Ectodermal cell (in vitro differentiated cells): Measurements from ENCODE around the gene EPB41L5.
"Not testable (repeated sequence)": the region's sequence is repeated elsewhere in the genome, so short reads cannot be mapped to it uniquely, and the experiment has no call there.

Source experiments
- H3K27ac ChIP-seq: 2 replicates; pipeline ENCODE4 v1.7.0; 2013; ENCODE audit warnings: mild to moderate bottlenecking, low read depth, low read length; ENCODE audit not compliant: insufficient read depth, poor library complexity, severe bottlenecking
- H3K27me3 ChIP-seq: 2 replicates; pipeline ENCODE4 v1.7.0; 2013; ENCODE audit warnings: mild to moderate bottlenecking, low read length; ENCODE audit not compliant: insufficient read depth, control insufficient read depth, poor library complexity, severe bottlenecking
- H3K36me3 ChIP-seq: one replicate; pipeline ENCODE4 v1.7.0; 2013; ENCODE audit warnings: low read length; ENCODE audit not compliant: control insufficient read depth, insufficient read depth
- H3K4me1 ChIP-seq: one replicate; pipeline ENCODE4 v1.7.0; 2013; ENCODE audit warnings: low read length; ENCODE audit not compliant: control insufficient read depth, insufficient read depth
- H3K4me3 ChIP-seq: 2 replicates; pipeline ENCODE4 v1.7.0; 2013; ENCODE audit warnings: low read depth, low read length, control low read depth; ENCODE audit not compliant: insufficient read depth
- H3K9me3 ChIP-seq: 2 replicates; pipeline ENCODE4 v1.7.0; 2013; ENCODE audit warnings: mild to moderate bottlenecking, low read length, moderate library complexity; ENCODE audit not compliant: control insufficient read depth
- WGBS, 2 experiments: methylation state at CpG; one replicate each; pipeline ENCODE4 v1.1.7; 2013; ENCODE audit warnings: missing lambda C conversion rate in 2 of 2; 5-methylcytosine and 5-hydroxymethylcytosine counted together

EPB41L5 gene

GRCh38 chr2:120028795-120029194 lies 15.9 kb downstream of the EPB41L5 start:
- H3K36me3 ChIP-seq = peaks cover 8% of the 10 kb centered on the region
- H3K27me3 ChIP-seq = no peaks in the 10 kb centered on the region
- H3K9me3 ChIP-seq = no peaks in the 10 kb centered on the region
- no peaks in the 10 kb centered on the region for H3K4me1 ChIP-seq
- H3K27ac ChIP-seq = no peak overlapping the region
- 96 to 98% methylated on average over 5 of the region's 5 CpGs for WGBS, 2 experiments
- no peak overlapping the region for H3K4me3 ChIP-seq

- H3K27ac ChIP-seq = no peak overlapping the region
- no peaks in the 10 kb centered on the region for H3K4me1 ChIP-seq
- no peak overlapping the region for H3K4me3 ChIP-seq
- WGBS, 2 experiments = 89 to 92% methylated on average over 15 of the region's 15 CpGs
- H3K27me3 ChIP-seq = no peaks in the 10 kb centered on the region
- no peaks in the 10 kb centered on the region for H3K9me3 ChIP-seq
- peaks cover 8% of the 10 kb centered on the region for H3K36me3 ChIP-seq
Observed at GRCh38 chr2:120029672-120030640, 17.1 kb downstream of the EPB41L5 start.

- no peak overlapping the region for H3K27ac ChIP-seq
- WGBS, 2 experiments = 91 to 92% methylated on average over 3 of the region's 3 CpGs
- no peaks in the 10 kb centered on the region for H3K9me3 ChIP-seq
- no peaks in the 10 kb centered on the region for H3K36me3 ChIP-seq
- no peak overlapping the region for H3K4me3 ChIP-seq
- H3K27me3 ChIP-seq = no peaks in the 10 kb centered on the region
- no peaks in the 10 kb centered on the region for H3K4me1 ChIP-seq
Observed at GRCh38 chr2:120032297-120032696, 19.4 kb downstream of the EPB41L5 start.

GRCh38 chr2:120034027-120034426 lies 21.1 kb downstream of the EPB41L5 start:
- Histone ChIP-seq H3K4me1 (no peaks in the 10 kb centered on the region), H3K4me3 (no peak overlapping the region), H3K27ac (no peak overlapping the region), H3K9me3 (no peaks in the 10 kb centered on the region), H3K36me3 (no peaks in the 10 kb centered on the region), H3K27me3 (no peaks in the 10 kb centered on the region)
- WGBS, 2 experiments = 92 to 93% methylated on average over 1 to 2 of the region's 2 CpGs

DNA sequence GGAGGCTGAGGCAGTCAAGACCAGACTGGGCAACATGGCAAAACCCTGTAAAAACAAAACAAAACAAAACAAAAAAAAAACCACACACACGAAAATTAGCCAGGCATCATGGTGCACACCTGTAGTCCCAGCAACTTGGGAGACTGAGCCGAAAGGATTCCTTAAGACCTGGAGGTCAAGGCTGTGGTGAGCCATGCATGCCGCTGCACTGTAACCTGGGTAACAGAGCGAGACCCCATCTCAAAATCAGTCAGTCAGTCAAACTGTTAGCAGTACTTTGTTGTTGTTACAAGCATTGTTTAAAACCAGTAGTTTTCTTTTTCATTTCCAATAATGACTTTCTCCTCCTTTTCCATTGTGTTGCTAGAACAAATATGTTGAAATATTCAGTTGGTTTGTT lies 21.7 kb downstream of the EPB41L5 start:
- 91 to 92% methylated on average over 4 of the region's 4 CpGs for WGBS, 2 experiments
- Histone ChIP-seq H3K36me3 (no peaks in the 10 kb centered on the region), H3K4me1 (no peaks in the 10 kb centered on the region), H3K27me3 (no peaks in the 10 kb centered on the region), H3K4me3 (no peak overlapping the region), H3K27ac (no peak overlapping the region), H3K9me3 (no peaks in the 10 kb centered on the region)

DNA sequence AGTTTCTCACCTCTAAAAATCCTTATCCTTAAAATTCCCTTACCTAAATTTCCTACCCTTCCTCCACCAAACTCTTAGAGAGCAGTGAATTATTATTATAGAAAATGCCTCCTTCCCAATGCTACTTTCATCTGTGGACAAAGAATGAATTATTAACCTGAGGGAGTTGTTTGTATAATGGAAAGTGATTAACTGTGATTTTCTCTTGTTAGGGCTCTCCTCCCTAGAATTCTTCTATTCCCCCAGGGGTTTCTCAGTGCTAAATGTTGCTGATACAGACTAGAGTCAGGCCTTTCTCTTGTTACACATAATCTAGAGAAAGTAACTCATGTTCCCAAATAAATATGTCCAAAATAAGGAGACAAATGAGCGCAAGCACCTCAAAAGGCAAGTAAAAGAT lies 23.3 kb downstream of the EPB41L5 start:
- Histone ChIP-seq H3K4me3 (no peak overlapping the region), H3K36me3 (no peaks in the 10 kb centered on the region), H3K27me3 (no peaks in the 10 kb centered on the region), H3K9me3 (no peaks in the 10 kb centered on the region), H3K4me1 (no peaks in the 10 kb centered on the region), H3K27ac (no peak overlapping the region)
- 100% methylated on average over 1 of the region's 1 CpG for WGBS, 2 experiments

DNA sequence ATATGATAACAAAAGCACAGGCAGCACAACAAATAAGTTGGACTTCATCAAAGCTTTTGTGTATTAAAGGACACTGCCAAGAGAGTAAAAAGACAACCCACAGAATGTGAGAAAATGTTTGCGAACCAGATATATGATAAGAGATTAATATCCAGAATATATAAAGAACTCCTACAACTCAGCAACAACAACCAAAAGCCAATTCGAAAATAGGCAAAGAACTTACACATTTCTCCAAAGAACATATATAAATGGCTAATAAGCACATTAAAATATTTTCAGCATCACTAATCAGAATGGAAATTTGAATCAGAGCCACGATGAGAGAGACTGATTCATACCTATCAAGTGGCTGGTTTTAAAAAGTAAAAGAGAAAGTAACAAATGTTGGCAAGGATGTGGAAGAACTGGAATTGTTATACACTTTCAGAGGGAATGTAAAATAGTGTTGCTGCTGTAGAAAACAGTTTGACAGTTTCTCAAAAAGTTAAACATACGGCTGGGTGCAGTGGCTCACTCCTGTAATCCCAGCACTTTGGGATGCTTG lies 25.2 kb downstream of the EPB41L5 start:
- Histone ChIP-seq H3K4me1 (no peaks in the 10 kb centered on the region), H3K4me3 (no peak overlapping the region), H3K36me3 (peaks cover 7% of the 10 kb centered on the region), H3K27ac (no peak overlapping the region), H3K27me3 (no peaks in the 10 kb centered on the region), H3K9me3 (no peaks in the 10 kb centered on the region)
- WGBS, 2 experiments = 88 to 94% methylated on average over 3 to 4 of the region's 4 CpGs

DNA sequence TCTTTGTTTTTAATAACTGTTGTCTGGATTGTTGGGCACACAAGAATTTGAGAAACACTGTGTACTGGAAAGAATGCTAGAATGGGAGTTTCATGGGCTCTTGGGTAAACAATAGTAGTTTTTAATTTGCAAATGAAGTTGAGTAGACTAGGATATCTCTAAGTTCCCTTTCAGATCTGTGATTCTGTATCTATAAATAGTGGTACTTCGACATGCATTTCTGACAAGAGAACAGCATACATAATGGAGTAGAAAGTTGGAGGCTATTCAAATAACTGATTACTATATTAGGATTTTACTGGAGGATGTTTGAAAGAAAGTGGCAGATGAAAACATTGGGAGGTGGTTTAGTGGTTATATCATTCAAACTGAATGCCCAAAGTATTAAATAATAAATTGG lies 29.5 kb downstream of the EPB41L5 start:
- no peaks in the 10 kb centered on the region for H3K9me3 ChIP-seq
- no peaks in the 10 kb centered on the region for H3K4me1 ChIP-seq
- 95 to 100% methylated on average over 1 of the region's 1 CpG for WGBS, 2 experiments
- no peaks in the 10 kb centered on the region for H3K27me3 ChIP-seq
- H3K27ac ChIP-seq = no peak overlapping the region
- no peak overlapping the region for H3K4me3 ChIP-seq
- H3K36me3 ChIP-seq = peaks cover 23% of the 10 kb centered on the region

DNA sequence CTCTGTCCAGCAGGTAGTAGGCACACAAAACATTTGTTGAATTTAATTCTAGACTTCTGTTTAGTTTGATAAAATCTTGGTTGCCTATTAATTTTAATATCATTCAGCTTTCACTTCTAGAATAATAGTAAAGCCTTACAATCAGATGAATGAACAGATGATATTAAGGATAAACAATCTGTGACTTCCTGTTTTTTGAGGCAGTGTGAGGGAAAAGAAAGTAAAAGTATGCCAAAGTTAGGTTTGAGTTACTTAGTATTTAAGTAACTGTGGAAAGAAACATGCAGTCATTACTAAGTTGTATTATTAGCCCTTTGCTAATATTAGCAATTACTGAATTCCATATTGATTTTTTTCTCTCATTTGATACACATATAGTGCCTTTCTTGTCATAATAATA lies 31.5 kb downstream of the EPB41L5 start:
- no peak overlapping the region for H3K4me3 ChIP-seq
- peaks cover 23% of the 10 kb centered on the region for H3K36me3 ChIP-seq
- no peak overlapping the region for H3K27ac ChIP-seq

GRCh38 chr2:120045775-120046174 lies 32.9 kb downstream of the EPB41L5 start:
- WGBS, 2 experiments = 92 to 94% methylated on average over 4 of the region's 4 CpGs
- H3K4me3 ChIP-seq, H3K9me3 ChIP-seq, H3K4me1 ChIP-seq, H3K27me3 ChIP-seq, H3K27ac ChIP-seq: not testable (repeated sequence)
- H3K36me3 ChIP-seq = peaks cover 23% of the 10 kb centered on the region

More for the DNA sequence above, 31.5 kb downstream of the EPB41L5 start:
- H3K9me3 ChIP-seq = no peaks in the 10 kb centered on the region
- no peaks in the 10 kb centered on the region for H3K27me3 ChIP-seq
- H3K4me1 ChIP-seq = no peaks in the 10 kb centered on the region
